H9 (cell line): ENCODE data around the gene SPRED2. TPM values are rescaled to one million over a fixed set of nuclear protein-coding genes. Genes with fewer than 3 reads are reported as not detected.

ENCODE experiments used
- DNase-seq: peaks from one replicate; pipeline ENCODE4 v3.0.0-alpha.2; 2017
- H2AFZ ChIP-seq: one replicate; pipeline ENCODE4 v1.6.1; 2013; ENCODE audit warnings: mild to moderate bottlenecking, low read length, control low read depth, moderate library complexity
- H2AK5ac ChIP-seq: 2 replicates; pipeline ENCODE4 v1.6.1; 2013; ENCODE audit warnings: low read length, control low read depth, mixed read lengths; ENCODE audit not compliant: insufficient read length
- H2BK120ac ChIP-seq: one replicate; pipeline ENCODE4 v1.6.1; 2013; ENCODE audit warnings: low read depth, mild to moderate bottlenecking, low read length, control low read depth, inconsistent platforms; ENCODE audit not compliant: poor library complexity, severe bottlenecking
- H2BK12ac ChIP-seq: 2 replicates; pipeline ENCODE4 v1.6.1; 2013; ENCODE audit warnings: low read length, control low read depth, mixed read lengths, low read depth; ENCODE audit not compliant: insufficient read length
- H2BK15ac ChIP-seq: 2 replicates; pipeline ENCODE4 v1.6.1; 2013; ENCODE audit warnings: low read depth, low read length, control low read depth
- H2BK20ac ChIP-seq: one replicate; pipeline ENCODE4 v1.6.1; 2013; ENCODE audit warnings: low read depth, mild to moderate bottlenecking, low read length, control low read depth, inconsistent platforms; ENCODE audit not compliant: poor library complexity, severe bottlenecking
- H2BK5ac ChIP-seq: 2 replicates; pipeline ENCODE4 v1.6.1; 2013; ENCODE audit warnings: low read length, control low read depth, mixed read lengths; ENCODE audit not compliant: insufficient read length
- H3K14ac ChIP-seq: 2 replicates; pipeline ENCODE4 v1.6.1; 2013; ENCODE audit warnings: low read length, control low read depth; ENCODE audit not compliant: insufficient read depth
- H3K18ac ChIP-seq: 2 replicates; pipeline ENCODE4 v1.6.1; 2013; ENCODE audit warnings: low read depth, mild to moderate bottlenecking, mixed read lengths, low read length, control low read depth; ENCODE audit not compliant: insufficient read length
- H3K23ac ChIP-seq: 2 replicates; pipeline ENCODE4 v1.6.1; 2013; ENCODE audit warnings: low read length, control low read depth, mixed read lengths, low read depth; ENCODE audit not compliant: insufficient read length
- H3K23me2 ChIP-seq: 2 replicates; pipeline ENCODE4 v1.6.1; 2013; ENCODE audit warnings: low read depth, mild to moderate bottlenecking, mixed read lengths, low read length, control low read depth; ENCODE audit not compliant: insufficient read length, poor library complexity, severe bottlenecking
- H3K27ac ChIP-seq: 2 replicates; pipeline ENCODE4 v1.5.1; 2013; ENCODE audit warnings: low read length, control low read depth, mixed read lengths, low read depth; ENCODE audit not compliant: insufficient read length
- H3K27me3 ChIP-seq: 2 replicates; pipeline ENCODE4 v1.6.1; 2013; ENCODE audit warnings: low read length, control low read depth, inconsistent platforms; ENCODE audit not compliant: insufficient read depth
- H3K4ac ChIP-seq: 2 replicates; pipeline ENCODE4 v1.6.1; 2013; ENCODE audit warnings: low read depth, mild to moderate bottlenecking, control low read depth, inconsistent platforms, low read length, moderate library complexity
- H3K4me1 ChIP-seq: 2 replicates; pipeline ENCODE4 v1.6.1; 2013; ENCODE audit warnings: low read length, control low read depth, inconsistent platforms; ENCODE audit not compliant: insufficient read depth
- H3K4me2 ChIP-seq: 2 replicates; pipeline ENCODE4 v1.6.1; 2013; ENCODE audit warnings: low read length, control low read depth, mixed read lengths; ENCODE audit not compliant: insufficient read length, insufficient read depth
- H3K56ac ChIP-seq: 2 replicates; pipeline ENCODE4 v1.6.1; 2013; ENCODE audit warnings: low read depth, mild to moderate bottlenecking, mixed read lengths, low read length, control low read depth; ENCODE audit not compliant: insufficient read length
- H3K79me1 ChIP-seq: 2 replicates; pipeline ENCODE4 v1.6.1; 2013; ENCODE audit warnings: low read depth, mild to moderate bottlenecking, moderate library complexity, low read length, control low read depth, inconsistent platforms; ENCODE audit not compliant: insufficient read depth, poor library complexity, severe bottlenecking
- H3K79me2 ChIP-seq: 2 replicates; pipeline ENCODE4 v1.6.1; 2013; ENCODE audit warnings: low read length, control low read depth, inconsistent platforms; ENCODE audit not compliant: insufficient read depth
- H3K9ac ChIP-seq: 2 replicates; pipeline ENCODE4 v1.6.1; 2013; ENCODE audit warnings: low read length, control low read depth, mixed read lengths; ENCODE audit not compliant: insufficient read length; ENCODE audit errors: extremely low read depth
- H3K9me3 ChIP-seq: one replicate; pipeline ENCODE4 v1.6.1; 2013; ENCODE audit warnings: low read depth, low read length, inconsistent platforms; ENCODE audit not compliant: control insufficient read depth
- H3T11ph ChIP-seq: one replicate; pipeline ENCODE4 v1.6.1; 2013; ENCODE audit warnings: mild to moderate bottlenecking, low read length, control low read depth, inconsistent platforms
- H4K20me1 ChIP-seq: one replicate; pipeline ENCODE4 v1.6.1; 2013; ENCODE audit not compliant: control insufficient read depth, insufficient read length, insufficient read depth
- H4K5ac ChIP-seq: 2 replicates; pipeline ENCODE4 v1.6.1; 2013; ENCODE audit warnings: low read depth, mild to moderate bottlenecking, mixed read lengths, low read length, control low read depth; ENCODE audit not compliant: insufficient read length
- H4K8ac ChIP-seq: replicated peaks from 2 replicates; pipeline ENCODE4 v1.6.1; 2013; ENCODE audit warnings: low read length, control low read depth, mixed read lengths, low read depth; ENCODE audit not compliant: insufficient read length
- H4K91ac ChIP-seq: 2 replicates; pipeline ENCODE4 v1.6.1; 2013; ENCODE audit warnings: low read depth, mild to moderate bottlenecking, moderate library complexity, mixed read lengths, low read length, control low read depth; ENCODE audit not compliant: insufficient read length
- H3K27ac Mint-ChIP-seq, 3 experiments: 2 replicates in 2 of 3; 3 replicates in 1 of 3; pipeline ENCODE4 v1.8.0; 2020 to 2021; ENCODE audit warnings: mixed read lengths in 3 of 3, mild to moderate bottlenecking in 1 of 3, moderate library complexity in 1 of 3
- H3K27me3 Mint-ChIP-seq: 2 replicates; pipeline ENCODE4 v1.8.0; 2021; ENCODE audit warnings: low read depth, mild to moderate bottlenecking, moderate library complexity, mixed read lengths
- H3K36me3 Mint-ChIP-seq, 3 experiments: 2 replicates in 2 of 3; 3 replicates in 1 of 3; pipeline ENCODE4 v1.8.0; 2020 to 2021; ENCODE audit warnings: low read depth in 3 of 3, mixed read lengths in 3 of 3; ENCODE audit not compliant: insufficient read depth in 1 of 3
- H3K4me1 Mint-ChIP-seq, 2 experiments: 2 replicates each; pipeline ENCODE4 v1.8.0; 2020; ENCODE audit warnings: mixed read lengths in 2 of 2
- H3K4me3 Mint-ChIP-seq, 2 experiments: 2 replicates in 1 of 2; 3 replicates in 1 of 2; pipeline ENCODE4 v1.8.0; 2020 to 2021; ENCODE audit warnings: mild to moderate bottlenecking in 2 of 2, mixed read lengths in 2 of 2, moderate library complexity in 1 of 2
- H3K9me3 Mint-ChIP-seq, 2 experiments: 2 replicates in 1 of 2; 3 replicates in 1 of 2; pipeline ENCODE4 v1.8.0; 2020; ENCODE audit warnings: mild to moderate bottlenecking in 2 of 2, mixed read lengths in 2 of 2, moderate library complexity in 1 of 2
- WGBS: extraction: QIAGEN DNeasy Blood & Tissue Kit; methylation state at CpG from one replicate; pipeline ENCODE4 v1.1.7; 2013; ENCODE audit warnings: missing lambda C conversion rate, low lambda C conversion rate, mixed read lengths; ENCODE audit not compliant: insufficient read length; ENCODE audit errors: extremely low coverage; 5-methylcytosine and 5-hydroxymethylcytosine counted together
- total RNA-seq: library from RNA; stranded (reverse); gene quantifications from 2 replicates; pipeline ENCODE4 v1.2.1, GENCODE V29; 2021
- TF ChIP-seq, protein P1 (sequence below): fragments of 200-600 bp; sonication (generic); conservative IDR thresholded peaks from 3 replicates; pipeline ENCODE4 v1.8.0; 2021; ENCODE audit warnings: antibody characterized with exemption, mild to moderate bottlenecking

The SPRED2 gene
- total RNA-seq, 1 experiment from 2014 or later = 23.5 TPM

DNA sequence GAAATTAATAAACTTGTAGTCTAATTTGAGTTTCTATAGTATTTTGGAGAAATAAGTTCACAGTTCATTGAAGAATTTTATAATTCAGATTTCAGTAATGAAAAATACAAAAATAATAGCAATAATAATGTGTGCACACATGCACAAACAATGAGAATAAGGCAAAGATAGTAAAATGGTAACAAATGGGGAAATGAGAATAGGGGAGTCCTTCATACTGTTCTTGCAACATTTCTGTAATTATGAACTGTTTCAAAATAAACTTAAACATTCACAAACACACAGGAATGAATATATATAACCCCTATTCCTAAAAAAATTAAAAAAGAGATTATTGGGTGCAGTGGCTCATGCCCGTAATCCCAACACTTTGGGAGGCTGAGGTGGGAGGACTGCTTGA, 63.9 kb downstream of the SPRED2 start:
- H3K79me2 ChIP-seq = peaks cover under 1% of the 10 kb centered on the region; the same call in 1 of the 2 replicates

More for the DNA sequence above, 63.9 kb downstream of the SPRED2 start:
- no peak overlapping the region for H2BK12ac ChIP-seq
- no peak overlapping the region for H2BK15ac ChIP-seq
- Mint-ChIP-seq H3K4me1 (peaks cover 26 to 30% of the 10 kb centered on the region in 2 experiments), H3K27me3 (no peaks in the 10 kb centered on the region), H3K9me3 (no peaks in the 10 kb centered on the region), H3K36me3 (no peaks in the 10 kb centered on the region), H3K27ac (no peak overlapping the region), H3K4me3 (no peak overlapping the region)
- no peak overlapping the region for H3K56ac ChIP-seq
- no peaks in the 10 kb centered on the region for H3K27me3 ChIP-seq
- H3K9me3 ChIP-seq = no peaks in the 10 kb centered on the region
- WGBS = no CpG with 5 or more reads among the region's 1 CpG
- no peak overlapping the region for H3K9ac ChIP-seq
- no peak overlapping the region for H2BK5ac ChIP-seq
- H3K4me1 ChIP-seq = peaks cover 5% of the 10 kb centered on the region
- no peak overlapping the region for H3T11ph ChIP-seq
- H4K5ac ChIP-seq = no peak overlapping the region
- no peak overlapping the region for H3K4ac ChIP-seq
- H4K8ac ChIP-seq = no peak overlapping the region
- no peak overlapping the region for H3K18ac ChIP-seq
- no peaks in the 10 kb centered on the region for H4K20me1 ChIP-seq
- no peak overlapping the region for H3K4me2 ChIP-seq
- no peak overlapping the region for H3K14ac ChIP-seq
- no peak overlapping the region for H2AK5ac ChIP-seq
- DNase-seq = no peak
- TF ChIP-seq, protein P1, sequence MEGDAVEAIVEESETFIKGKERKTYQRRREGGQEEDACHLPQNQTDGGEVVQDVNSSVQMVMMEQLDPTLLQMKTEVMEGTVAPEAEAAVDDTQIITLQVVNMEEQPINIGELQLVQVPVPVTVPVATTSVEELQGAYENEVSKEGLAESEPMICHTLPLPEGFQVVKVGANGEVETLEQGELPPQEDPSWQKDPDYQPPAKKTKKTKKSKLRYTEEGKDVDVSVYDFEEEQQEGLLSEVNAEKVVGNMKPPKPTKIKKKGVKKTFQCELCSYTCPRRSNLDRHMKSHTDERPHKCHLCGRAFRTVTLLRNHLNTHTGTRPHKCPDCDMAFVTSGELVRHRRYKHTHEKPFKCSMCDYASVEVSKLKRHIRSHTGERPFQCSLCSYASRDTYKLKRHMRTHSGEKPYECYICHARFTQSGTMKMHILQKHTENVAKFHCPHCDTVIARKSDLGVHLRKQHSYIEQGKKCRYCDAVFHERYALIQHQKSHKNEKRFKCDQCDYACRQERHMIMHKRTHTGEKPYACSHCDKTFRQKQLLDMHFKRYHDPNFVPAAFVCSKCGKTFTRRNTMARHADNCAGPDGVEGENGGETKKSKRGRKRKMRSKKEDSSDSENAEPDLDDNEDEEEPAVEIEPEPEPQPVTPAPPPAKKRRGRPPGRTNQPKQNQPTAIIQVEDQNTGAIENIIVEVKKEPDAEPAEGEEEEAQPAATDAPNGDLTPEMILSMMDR = no peak
- H2AFZ ChIP-seq = no peak overlapping the region
- H3K23me2 ChIP-seq = no peaks in the 10 kb centered on the region
- no peak overlapping the region for H2BK20ac ChIP-seq
- H3K79me1 ChIP-seq = no peaks in the 10 kb centered on the region
- no peak overlapping the region for H4K91ac ChIP-seq
- H3K23ac ChIP-seq = no peak overlapping the region
- H3K27ac ChIP-seq = no peak overlapping the region
- H2BK120ac ChIP-seq = no peak overlapping the region
